GM13977 (cell line): Measurements from ENCODE around the gene IAH1.

Source experiments
- DNase-seq: peaks from one replicate; pipeline ENCODE4 v3.0.0; 2012; ENCODE audit warnings: low spot score
- in situ Hi-C: fragments of 300-500 bp; cut with MboI; formaldehyde crosslinking; loops from one replicate; pipeline ENCODE4 v1.12.0; 2022; ENCODE audit warnings: low sequenced_read_pairs, low pct_unique_long_range_greater_than_20kb, mixed read lengths, inconsistent platforms; ENCODE audit not compliant: unreplicated experiment
- TF ChIP-seq, protein P1 (sequence below): IDR thresholded peaks from 2 replicates; pipeline ENCODE4 v1.5.1; 2012; ENCODE audit warnings: mild to moderate bottlenecking, control low read depth; ENCODE audit not compliant: insufficient read depth; ENCODE audit errors: extremely low read depth, missing control alignments

The IAH1 gene

DNA sequence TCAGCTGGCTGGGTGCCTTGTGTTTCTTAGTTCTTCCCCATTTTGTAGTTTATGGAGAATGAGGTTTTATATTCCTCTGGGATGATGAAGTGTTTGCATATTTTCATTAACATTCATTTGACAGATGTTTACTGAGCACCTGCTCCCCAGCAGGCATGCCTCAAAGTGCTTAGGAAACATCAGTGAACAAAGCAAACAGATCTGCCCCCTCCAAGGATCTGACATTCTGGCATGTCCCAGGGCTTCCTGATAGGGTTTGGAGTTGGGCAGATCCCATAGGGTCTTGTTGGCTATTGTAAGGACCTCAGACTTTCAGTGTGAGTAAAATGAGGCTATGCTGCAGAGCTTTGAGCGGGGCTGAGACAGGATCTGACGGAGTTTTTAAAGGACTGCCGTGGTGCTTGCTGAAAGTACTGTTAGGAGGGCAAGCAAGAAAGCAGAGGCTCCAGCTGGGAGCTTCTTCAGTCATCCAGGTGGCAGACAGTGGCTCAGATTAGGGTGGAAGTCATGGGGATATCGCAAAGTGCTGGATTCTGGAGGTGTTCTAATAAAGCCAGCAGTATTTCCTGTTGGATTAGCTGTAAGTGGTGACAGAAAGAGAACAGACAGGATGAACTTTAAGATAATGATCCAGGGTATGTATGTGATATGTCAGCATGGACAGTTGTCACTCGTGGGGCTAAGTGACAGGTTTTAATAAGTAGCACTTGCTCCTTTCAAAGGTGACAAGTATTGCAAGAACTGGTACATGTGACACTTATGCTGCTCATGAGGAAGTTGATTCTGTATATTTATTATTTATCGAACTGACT, 11.3 kb upstream of the IAH1 start:
- in situ Hi-C loops, result no loop called here
- no peak for DNase-seq
- TF ChIP-seq, protein P1, sequence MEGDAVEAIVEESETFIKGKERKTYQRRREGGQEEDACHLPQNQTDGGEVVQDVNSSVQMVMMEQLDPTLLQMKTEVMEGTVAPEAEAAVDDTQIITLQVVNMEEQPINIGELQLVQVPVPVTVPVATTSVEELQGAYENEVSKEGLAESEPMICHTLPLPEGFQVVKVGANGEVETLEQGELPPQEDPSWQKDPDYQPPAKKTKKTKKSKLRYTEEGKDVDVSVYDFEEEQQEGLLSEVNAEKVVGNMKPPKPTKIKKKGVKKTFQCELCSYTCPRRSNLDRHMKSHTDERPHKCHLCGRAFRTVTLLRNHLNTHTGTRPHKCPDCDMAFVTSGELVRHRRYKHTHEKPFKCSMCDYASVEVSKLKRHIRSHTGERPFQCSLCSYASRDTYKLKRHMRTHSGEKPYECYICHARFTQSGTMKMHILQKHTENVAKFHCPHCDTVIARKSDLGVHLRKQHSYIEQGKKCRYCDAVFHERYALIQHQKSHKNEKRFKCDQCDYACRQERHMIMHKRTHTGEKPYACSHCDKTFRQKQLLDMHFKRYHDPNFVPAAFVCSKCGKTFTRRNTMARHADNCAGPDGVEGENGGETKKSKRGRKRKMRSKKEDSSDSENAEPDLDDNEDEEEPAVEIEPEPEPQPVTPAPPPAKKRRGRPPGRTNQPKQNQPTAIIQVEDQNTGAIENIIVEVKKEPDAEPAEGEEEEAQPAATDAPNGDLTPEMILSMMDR, result no peak

DNA sequence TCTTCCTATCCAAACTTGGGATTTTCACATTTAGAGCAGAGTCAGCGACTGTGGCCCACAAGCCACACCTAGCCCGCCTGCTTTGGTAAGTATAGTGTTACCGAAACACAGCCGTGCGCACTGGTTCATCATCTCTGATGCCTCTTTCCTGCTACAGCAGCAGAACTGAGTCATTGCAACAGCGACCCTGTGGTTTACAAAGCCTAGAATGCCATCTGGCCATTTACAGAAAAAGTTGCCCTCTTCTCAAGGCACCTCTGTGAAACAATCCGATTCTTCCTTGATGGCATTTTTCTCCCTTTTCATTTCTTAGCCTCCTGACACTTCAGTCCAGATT, 10.7 kb upstream of the IAH1 start:
- no peak for DNase-seq
- in situ Hi-C loops, result no loop called here

DNA sequence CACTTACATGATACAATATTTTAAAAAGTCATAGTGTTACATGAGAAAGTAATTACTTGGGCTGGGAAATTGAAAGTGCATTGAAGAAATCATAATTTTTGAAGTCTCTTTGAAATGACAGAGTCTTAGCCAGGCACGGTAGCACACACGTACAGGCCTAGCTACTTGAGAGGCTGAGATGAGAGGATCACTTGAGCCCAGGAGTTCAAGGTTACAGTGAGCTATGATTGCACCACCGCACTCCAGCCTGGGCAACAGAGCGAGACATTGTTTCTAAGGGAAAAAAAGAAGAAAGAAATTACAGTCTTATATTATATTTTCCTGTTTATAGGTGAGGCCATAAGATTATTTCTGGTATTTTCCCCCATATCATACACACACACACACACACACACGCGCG, 9.2 kb upstream of the IAH1 start:
- TF ChIP-seq, protein P1, result no peak
- in situ Hi-C loops, result no loop called here
- DNase-seq, result no peak

More for the DNA sequence above, 10.7 kb upstream of the IAH1 start:
- TF ChIP-seq, protein P1, result no peak

DNA sequence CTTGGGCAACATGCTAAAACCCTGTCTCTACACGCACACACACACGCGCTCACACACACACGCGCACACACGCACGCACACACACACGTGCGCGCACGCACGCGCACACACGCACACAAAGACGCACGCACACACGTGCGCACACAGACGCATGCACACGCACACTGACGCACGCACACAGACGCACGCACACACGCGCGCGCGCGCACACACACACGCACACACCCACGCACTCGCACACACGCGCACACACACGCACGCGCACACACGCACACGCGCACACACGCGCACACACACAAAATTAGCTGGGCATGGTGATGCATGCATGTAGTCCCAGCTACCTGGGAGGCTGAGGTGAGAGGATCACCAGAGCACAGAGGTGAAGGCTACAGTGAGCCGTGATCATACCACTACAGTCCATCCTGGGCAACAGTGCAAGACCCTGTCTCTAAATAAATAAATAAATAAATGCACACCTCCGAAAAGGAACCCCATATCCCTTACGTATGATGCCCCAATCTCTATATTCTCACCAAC, 8.1 kb upstream of the IAH1 start:
- in situ Hi-C loops, result no loop called here
- no peak for DNase-seq
- TF ChIP-seq, protein P1, result no peak

DNA sequence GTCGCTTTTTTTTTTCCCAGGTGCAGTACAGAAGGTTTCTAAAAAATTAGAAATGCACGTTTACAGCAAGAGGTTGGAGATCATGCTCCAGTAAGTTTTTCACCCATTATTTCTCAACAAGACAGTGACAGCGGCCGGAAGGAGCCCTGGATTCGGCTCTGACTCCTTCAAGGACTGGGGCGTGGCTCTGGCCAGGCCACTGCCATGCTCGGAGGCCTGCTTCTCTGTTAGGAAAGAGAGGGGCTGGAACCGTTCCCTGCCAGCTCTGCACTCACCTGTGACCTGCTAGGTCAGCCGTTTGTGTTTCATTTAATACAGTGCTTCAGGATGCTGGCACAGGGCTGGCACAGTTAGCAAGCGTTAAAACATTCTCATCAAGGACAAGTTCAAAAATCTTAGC, 6.7 kb upstream of the IAH1 start:
- no peak for DNase-seq
- in situ Hi-C loops, result no loop called here
- TF ChIP-seq, protein P1, result no peak

DNA sequence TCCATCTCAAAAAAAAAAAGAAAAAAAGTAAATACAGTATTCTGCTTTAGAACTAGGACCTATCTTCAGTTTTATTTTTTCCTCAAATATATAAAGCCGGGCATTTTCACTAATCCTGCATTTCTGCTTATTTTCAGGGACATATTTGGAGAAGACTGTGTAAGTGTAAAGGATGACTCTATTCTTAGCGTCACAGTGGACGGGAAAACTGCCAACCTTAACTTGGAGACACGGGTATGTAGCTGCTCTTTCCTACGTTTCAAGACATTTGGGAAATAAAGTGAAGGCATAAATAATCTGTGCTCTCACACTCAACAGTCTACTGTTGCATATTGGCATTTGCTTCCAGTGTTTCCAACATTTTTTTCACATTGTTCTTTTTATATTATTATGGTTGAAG, 3.1 kb upstream of the IAH1 start:
- in situ Hi-C loops, result no loop called here
- TF ChIP-seq, protein P1, result no peak
- no peak for DNase-seq

DNA sequence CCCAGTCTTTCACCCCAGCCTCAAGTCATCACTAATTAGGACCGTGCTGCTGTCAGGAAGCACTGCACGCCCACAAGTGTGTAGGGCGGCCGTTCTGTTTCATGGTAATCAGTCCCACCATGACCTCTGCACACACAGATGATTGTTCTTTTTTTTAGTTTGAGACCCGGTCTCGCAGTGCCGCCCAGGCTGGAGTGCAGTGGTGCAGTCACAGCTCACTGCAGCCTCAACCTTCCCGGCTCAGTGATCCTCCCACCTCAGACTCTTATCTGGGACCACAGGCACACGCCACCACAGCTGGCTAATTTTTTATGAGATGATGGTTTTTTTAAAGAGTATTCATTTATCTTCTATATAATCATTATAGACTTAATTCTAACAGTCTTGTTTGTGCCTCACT, 1.8 kb upstream of the IAH1 start:
- peak; percentile 41 for DNase-seq
- TF ChIP-seq, protein P1, result no peak
- in situ Hi-C loops, result no loop called here
